GM20000 (cell line): ENCODE measurements around the gene DISP2.

ENCODE experiments used
- DNase-seq: peaks from one replicate; pipeline ENCODE4 v3.0.0; 2012; ENCODE audit warnings: low spot score
- CTCF ChIP-seq: IDR thresholded peaks from 2 replicates; pipeline ENCODE4 v1.5.1; 2012; ENCODE audit warnings: mild to moderate bottlenecking, control low read depth; ENCODE audit errors: extremely low read depth, missing control alignments

The DISP2 gene

GRCh38 chr15:40353697-40354096, 4.3 kb upstream of the DISP2 start:
- no peak for TF ChIP-seq CTCF
- DNase-seq, result no peak

DNA sequence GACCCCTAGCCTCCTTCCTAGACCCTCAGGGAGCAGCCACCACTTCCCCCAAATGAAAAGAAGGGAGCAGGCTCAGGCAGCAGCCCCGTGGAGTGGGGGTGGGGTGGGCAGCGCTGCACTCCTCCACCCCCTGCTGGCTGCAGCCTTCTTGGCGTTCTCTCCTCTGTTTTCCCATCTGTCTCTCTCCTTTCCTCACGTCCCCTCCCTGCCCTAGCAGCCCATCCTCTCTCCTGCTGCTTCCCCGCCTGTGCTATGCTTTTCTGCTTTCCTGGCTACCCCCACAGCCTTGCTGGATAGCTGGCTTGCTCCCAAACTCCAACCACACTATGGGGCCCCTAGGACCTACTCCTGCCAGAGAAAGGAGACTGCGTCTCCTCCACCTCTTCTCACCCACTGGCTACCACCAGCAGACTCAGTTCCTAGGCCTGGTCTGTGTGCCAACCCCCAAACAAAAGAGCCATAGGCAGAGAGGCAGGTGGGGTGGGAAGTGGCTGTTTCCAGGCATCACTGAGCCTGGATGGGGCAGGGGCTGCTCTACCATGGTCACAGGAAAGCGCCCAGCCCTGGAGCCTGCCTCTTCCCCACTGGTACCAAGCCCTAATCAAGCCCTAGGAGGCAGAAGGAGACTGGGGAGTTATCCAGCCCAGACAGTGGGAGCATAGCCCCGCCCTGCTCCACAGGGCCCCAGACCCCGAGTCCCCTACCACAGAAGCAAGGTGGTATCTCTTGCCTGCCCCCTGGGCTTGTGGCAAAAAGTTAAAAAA, 3.4 kb upstream of the DISP2 start:
- no peak for DNase-seq
- TF ChIP-seq CTCF, result no peak

- no peak for DNase-seq
- TF ChIP-seq CTCF, result no peak
These were observed 1.9 kb upstream of the DISP2 start for GRCh38 chr15:40355976-40356585.

DNA sequence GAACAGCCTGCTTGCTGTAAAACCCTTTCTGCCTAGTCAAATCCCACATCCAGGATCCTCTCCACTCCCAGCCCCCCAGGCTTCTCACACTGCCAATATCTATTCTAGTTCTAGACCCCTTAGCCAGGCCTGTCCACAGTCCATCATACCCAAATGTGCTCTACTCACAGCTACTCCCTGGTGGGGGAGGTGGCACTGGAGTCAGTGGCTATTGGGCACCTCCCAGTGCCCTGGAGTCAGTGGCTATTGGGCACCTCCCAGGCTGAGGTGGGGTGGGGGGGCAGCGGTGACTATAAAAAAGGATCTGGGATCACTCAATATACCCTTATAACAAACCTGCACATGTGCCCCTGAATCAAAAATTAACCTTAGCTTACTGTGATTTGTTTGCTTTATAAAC, 773 bp upstream of the DISP2 start:
- no peak for DNase-seq
- TF ChIP-seq CTCF, result no peak

- no peak for DNase-seq
- no peak for TF ChIP-seq CTCF
These were observed 693 bp downstream of the DISP2 start for GRCh38 chr15:40358471-40359353.

DNA sequence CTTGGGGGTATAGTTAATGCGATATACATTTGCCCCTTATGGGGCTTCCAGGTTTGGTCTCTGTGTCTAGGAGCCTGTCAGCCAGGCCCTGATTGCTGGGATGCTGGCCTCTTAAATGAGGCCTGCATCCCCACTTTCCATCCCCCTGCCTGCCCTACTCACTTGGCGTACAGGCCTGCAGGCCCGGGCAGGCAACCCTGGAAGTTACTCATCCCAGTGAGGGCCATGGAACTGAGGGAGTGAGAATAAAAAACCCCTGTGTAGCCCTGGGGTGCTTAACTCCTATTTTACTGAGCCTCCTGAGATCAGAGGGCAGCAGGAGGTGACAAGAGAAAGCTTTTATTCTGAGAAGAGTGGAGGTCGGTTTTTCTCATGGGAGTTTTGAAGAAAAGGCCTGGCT, 2.0 kb downstream of the DISP2 start:
- no peak for TF ChIP-seq CTCF
- no peak for DNase-seq

DNA sequence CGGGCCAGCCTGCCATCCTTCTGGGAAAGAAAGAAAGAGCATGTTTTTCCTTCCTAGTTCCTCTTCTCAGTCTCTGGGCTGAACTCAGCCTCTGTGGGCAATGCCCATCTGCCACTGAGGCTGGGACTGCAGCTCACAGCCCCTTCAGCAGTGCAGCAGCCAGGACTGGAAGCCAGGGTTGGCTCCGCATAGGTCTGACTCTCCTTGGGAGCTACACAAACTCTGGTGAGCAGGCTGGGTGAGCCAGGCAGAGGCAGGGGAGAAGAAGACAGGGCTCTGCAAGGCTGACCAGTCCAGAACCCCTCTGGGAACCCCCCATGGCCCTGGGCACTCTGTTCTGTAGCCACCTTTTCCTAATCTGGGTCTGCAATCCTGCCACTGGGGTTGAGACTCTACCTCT, 3.6 kb downstream of the DISP2 start:
- TF ChIP-seq CTCF, result no peak
- no peak for DNase-seq
